ENCODE results near the gene TBX3. TPM values are rescaled to one million over a fixed set of nuclear protein-coding genes. Genes with fewer than 3 reads are reported as not detected.

TBX3 gene
- polyA plus RNA-seq, 1 experiment: 66.4 TPM

DNA sequence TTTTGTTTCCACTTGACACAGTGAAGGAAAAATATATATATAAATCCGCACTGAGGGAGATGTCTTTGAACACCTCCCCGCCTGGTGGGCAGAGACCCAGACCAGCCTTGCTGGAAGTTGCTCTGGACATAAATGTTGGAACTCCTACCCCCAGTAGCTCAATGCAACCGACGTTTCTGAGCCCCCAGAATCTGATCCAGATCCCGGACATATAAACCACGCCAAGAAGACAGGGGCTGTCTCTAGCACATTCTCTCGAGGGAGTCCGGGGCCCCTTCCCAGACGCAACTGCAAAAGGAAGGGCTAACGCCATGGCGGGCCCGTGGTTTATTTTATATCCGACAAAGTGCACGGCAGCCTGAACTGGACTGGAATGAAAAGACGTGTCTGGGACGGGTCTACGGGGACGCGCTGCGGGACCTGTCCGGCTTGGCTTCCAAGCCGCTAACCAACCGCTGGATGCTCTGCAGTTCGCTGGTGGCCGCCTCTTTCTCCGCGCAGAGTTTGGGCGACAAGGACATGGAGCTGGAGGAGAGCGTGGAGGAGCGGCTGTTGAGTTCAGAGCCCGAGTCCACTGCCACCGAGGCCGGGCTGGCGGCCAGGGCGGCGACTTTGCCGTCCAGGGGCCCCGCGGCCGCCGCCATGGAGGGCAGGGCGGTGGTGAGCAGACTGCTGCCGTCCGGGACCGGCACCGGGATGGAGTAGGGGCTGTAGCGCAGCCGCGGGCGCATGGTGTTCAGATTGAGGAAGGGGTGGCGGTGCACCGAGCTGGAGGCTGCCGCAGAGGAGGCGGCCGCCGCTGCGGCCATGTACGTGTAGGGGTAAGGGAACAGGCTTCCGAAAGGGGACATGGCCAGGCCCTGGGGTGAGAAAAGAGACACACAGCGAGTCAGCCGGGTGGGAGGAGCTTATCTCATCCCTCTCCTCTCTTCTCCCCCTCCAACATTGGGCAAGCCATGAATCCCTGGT lies 12.2 kb downstream of the TBX3 start:
- no peak for DNase-seq (ENCODE audit: low read depth)
- TF ChIP-seq, protein P1, sequence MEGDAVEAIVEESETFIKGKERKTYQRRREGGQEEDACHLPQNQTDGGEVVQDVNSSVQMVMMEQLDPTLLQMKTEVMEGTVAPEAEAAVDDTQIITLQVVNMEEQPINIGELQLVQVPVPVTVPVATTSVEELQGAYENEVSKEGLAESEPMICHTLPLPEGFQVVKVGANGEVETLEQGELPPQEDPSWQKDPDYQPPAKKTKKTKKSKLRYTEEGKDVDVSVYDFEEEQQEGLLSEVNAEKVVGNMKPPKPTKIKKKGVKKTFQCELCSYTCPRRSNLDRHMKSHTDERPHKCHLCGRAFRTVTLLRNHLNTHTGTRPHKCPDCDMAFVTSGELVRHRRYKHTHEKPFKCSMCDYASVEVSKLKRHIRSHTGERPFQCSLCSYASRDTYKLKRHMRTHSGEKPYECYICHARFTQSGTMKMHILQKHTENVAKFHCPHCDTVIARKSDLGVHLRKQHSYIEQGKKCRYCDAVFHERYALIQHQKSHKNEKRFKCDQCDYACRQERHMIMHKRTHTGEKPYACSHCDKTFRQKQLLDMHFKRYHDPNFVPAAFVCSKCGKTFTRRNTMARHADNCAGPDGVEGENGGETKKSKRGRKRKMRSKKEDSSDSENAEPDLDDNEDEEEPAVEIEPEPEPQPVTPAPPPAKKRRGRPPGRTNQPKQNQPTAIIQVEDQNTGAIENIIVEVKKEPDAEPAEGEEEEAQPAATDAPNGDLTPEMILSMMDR (IDR thresholded peaks at IDR 0.05; ENCODE audit: insufficient read depth, low read depth, low read length): no peak
- H3K4me3 ChIP-seq (ENCODE audit: low read depth, low read length): peak overlapping the region; percentile 93
- ChIA-PET POLR2A (interaction anchor here (0.6 to 1.5 kb wide), 7 partner anchors 9 to 1084 kb away, joined by 3 to 25 read pairs (median 5); partner anchors contain the start of gene TBX3), CTCF (interaction anchor here (0.6 to 7.8 kb wide), 8 partner anchors 11 to 1275 kb away, joined by 3 to 59 read pairs (median 5); partner anchors contain the start of gene TBX3)
- no peaks in the 10 kb centered on the region for H3K27me3 ChIP-seq (ENCODE audit: control insufficient read depth, insufficient read depth, low read length)
- peaks cover 34% of the 10 kb centered on the region for H3K36me3 ChIP-seq (ENCODE audit: control insufficient read depth, insufficient read depth, low read length)

- peaks cover 28% of the 10 kb centered on the region for H3K36me3 ChIP-seq (ENCODE audit: control insufficient read depth, insufficient read depth, low read length)
- peak overlapping the region; percentile 93 for H3K4me3 ChIP-seq (ENCODE audit: low read depth, low read length)
- POLR2A ChIA-PET: interaction anchor here (0.6 to 2.4 kb wide), 3 partner anchors 13 to 1276 kb away, joined by 3 to 9 read pairs (median 4); partner anchors contain the start of gene TBX3
- CTCF ChIA-PET: interaction anchor here (0.6 to 7.8 kb wide), 6 partner anchors 13 to 1088 kb away, joined by 3 to 59 read pairs (median 8); partner anchors contain the start of gene TBX3
- TF ChIP-seq, protein P1 (IDR thresholded peaks at IDR 0.05; ENCODE audit: insufficient read depth, low read depth, low read length): no peak
- no peak for DNase-seq (ENCODE audit: low read depth)
- H3K27me3 ChIP-seq (ENCODE audit: control insufficient read depth, insufficient read depth, low read length): no peaks in the 10 kb centered on the region
Observed at GRCh38 chr12:114671066-114671442, 12.9 kb downstream of the TBX3 start.

DNA sequence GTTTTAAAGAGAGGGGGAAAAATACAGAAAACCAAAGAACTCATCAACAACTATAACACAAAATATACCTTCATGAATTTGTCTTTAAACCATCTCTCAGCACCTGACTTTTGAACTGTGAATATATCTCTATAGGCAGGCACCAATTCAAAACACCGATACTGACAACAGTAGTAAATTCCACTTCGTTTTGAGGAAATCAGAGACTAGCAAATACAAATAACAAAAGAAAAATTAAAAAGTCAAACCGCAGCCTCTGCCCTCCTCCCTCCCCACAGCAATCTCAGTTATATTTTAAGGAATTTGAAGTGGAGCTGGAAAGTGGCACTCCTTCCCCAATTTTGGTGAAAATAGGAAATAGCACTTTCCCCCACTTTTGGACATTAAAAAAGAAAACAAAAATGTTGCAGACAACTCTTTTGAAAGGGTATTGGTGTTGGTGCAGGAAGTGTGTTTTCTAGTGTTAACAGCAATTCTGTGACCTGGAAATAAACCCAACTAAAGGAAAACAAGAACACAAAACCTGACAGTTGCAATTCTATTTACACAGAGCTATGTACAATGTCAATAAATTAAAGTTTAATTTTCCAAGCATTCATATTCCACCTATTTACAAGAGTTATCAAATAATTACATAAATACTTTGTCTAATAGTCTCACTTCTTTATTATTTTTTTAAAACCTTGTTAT lies 13.5 kb downstream of the TBX3 start:
- ChIA-PET CTCF (interaction anchor here (0.6 to 7.8 kb wide), 8 partner anchors 11 to 1248 kb away, joined by 3 to 59 read pairs (median 9); partner anchors contain the start of gene TBX3), POLR2A (interaction anchor here (0.6 to 2.4 kb wide), 5 partner anchors 14 to 1277 kb away, joined by 3 to 9 read pairs (median 3); partner anchors contain the start of gene TBX3)
- DNase-seq (ENCODE audit: low read depth): no peak
- no peaks in the 10 kb centered on the region for H3K27me3 ChIP-seq (ENCODE audit: control insufficient read depth, insufficient read depth, low read length)
- peak overlapping the region; percentile 93 for H3K4me3 ChIP-seq (ENCODE audit: low read depth, low read length)
- H3K36me3 ChIP-seq (ENCODE audit: control insufficient read depth, insufficient read depth, low read length): peaks cover 25% of the 10 kb centered on the region
- TF ChIP-seq, protein P1 (IDR thresholded peaks at IDR 0.05; ENCODE audit: insufficient read depth, low read depth, low read length): no peak

- POLR2A ChIA-PET: interaction anchor here (0.6 to 2.4 kb wide), 6 partner anchors 12 to 1251 kb away, joined by 3 to 9 read pairs (median 3); partner anchors contain the start of gene TBX3
- Histone ChIP-seq H3K27me3 (ENCODE audit: control insufficient read depth, insufficient read depth, low read length) (no peaks in the 10 kb centered on the region), H3K36me3 (ENCODE audit: control insufficient read depth, insufficient read depth, low read length) (peaks cover 21% of the 10 kb centered on the region), H3K4me3 (ENCODE audit: low read depth, low read length) (peak overlapping the region; percentile 43)
- CTCF ChIA-PET: interaction anchor here (0.6 to 7.8 kb wide), 10 partner anchors 9 to 1248 kb away, joined by 3 to 59 read pairs (median 6); partner anchors contain the start of gene TBX3
- TF ChIP-seq, protein P1 (IDR thresholded peaks at IDR 0.05; ENCODE audit: insufficient read depth, low read depth, low read length): no peak
- DNase-seq (ENCODE audit: low read depth): no peak
Observed at GRCh38 chr12:114669401-114670290, 14.3 kb downstream of the TBX3 start.

All from BJ (cell line).